ENCODE measurements around the gene AGPS.

- TF ChIP-seq ZNF24 (tag by site-specific recombination; IDR thresholded peaks at IDR 0.05) = no peak
- no peak for TF ChIP-seq ZNF510 (tag by site-specific recombination; IDR thresholded peaks at IDR 0.05; ENCODE audit: insufficient replicate concordance)
- TF ChIP-seq PRDM1 (tag by site-specific recombination; IDR thresholded peaks at IDR 0.05) = no peak
Observed at GRCh38 chr2:177396703-177397460, 4.3 kb downstream of the AGPS start.

Measured in HEK293 (cell line).